Activated T-cell treated with anti-CD3 and anti-CD28 coated beads for 4 hours (primary cell): ENCODE measurements around the gene PIP5K1C.
"Not testable (repeated sequence)": the region's sequence is repeated elsewhere in the genome, so short reads cannot be mapped to it uniquely, and the experiment has no call there.

ENCODE experiments used
- DNase-seq: peaks from one replicate; pipeline ENCODE4 v3.0.0-alpha.2; 2020

Gene PIP5K1C

DNA sequence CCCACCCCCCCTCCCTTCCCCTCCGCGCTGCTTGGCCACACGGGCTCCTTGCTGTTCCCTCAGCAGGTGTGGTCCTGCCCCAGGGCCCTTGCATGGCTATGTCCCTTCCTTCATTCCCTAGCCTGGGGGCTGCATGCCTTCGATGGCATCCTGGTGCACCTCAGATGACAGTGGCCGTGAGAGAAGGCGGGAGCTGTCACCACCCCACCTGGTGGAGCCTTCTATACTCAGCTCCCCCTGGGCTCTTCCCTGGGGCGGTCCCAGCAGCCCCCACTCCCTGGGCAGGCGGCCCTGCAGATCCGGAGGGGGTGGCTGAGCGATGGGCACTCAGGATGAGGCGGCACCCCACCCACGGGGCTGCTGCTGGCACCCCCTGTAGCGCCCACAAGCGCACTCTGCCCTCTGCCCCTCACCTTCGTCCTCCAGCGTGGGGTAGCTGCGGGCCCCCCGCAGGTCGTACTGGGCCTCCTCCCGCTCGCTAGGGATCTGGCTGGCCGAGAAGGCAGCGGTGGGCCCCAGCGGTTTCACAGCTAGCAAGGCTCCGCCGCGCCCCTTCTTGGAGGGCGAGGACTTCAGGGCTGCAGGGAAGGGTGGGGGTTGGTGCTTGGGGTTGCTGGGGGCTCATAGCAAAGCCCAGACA is 56.5 kb downstream of the PIP5K1C start:
- no peak for DNase-seq

- DNase-seq = peak; percentile 16
Measured at GRCh38 chr19:3642987-3643673, 57.1 kb downstream of the PIP5K1C start.

DNA sequence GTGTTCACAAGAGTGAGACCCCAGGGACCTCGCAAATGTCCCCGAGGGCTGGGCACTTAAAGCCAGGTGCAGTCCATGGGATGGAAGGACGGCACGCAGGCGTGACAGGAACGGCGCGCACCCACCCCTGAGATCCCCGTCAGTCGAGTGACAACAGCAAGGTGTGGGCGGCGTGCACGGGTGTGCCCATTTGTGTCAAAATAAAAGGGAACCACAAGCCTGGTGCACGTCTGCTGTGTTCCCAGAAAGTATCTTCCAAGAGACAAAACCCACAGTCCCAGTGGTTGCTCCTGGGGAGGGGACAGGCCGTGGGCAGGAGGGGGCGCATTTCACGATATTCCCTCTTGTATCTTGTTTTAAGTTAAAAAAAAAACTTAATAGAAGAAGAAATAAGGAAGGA is 58.0 kb downstream of the PIP5K1C start:
- no peak for DNase-seq

GRCh38 chr19:3641515-3642269 is 58.6 kb downstream of the PIP5K1C start:
- DNase-seq = no peak

DNA sequence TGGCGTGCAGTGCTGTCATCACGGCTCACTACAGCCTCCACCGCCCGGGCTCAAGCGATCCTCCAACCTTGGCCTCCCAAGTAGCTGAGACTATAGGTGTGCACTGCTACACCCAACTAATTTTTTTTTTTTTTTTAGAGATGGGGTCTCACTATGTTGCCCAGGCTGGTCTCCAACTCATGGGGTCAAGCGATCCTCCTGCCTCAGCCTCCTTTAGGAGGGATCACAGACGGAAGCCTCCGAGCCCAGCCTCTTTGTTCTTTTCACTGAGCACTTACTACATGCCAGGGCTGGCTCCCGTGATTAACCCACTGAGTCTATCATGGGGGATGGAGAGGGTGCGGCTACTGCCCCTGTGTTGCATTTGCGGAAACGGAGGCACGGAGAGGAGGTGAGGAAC is 60.8 kb downstream of the PIP5K1C start:
- DNase-seq = no peak

DNA sequence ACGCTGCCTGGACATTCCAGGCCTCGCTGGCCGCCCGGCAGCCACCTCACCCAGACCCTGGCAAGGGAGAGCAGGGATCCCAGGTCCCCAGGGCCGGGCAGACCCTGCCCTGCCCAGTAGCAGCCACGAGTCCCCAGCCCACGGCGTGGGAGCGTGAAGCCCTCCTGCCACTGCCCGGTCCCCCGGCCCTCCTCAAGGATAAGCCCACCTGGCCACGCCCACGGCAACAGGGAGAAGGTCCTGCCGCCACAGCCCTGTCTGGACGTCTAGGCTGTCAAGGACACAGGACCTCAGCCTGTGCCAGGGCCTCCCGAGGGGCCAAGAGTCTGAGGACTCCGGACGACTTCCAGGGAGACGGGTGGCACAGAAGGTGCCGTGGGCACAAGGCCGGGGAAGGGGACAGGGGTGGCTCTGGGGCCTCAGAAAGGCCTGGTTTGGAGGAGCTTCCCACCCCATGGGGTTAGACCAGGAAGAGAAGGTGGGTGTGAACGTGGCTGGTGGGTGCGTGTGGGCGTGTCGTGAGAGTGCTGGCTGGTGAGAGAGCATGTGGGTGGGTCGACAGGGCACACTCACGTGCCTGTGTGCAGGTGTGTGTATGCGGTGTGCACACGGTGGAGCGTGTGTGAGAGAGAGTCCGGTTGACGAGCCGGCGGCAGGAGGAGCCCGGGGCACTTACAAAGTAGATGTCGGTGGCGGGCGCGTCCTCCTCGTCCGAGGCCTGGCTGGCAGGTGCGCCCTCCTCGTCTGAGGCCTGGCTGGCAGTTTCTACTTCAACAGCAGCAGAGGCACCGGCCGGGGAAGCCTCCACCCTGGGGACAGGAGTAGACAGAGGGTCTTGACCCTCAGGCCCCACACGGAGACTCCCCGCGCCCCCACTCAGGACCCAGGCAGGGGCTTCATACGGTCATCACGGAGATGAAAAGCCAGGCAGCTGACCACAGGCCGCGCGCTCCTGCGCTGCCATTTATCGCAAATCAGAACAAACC is 61.8 kb downstream of the PIP5K1C start:
- no peak for DNase-seq

DNA sequence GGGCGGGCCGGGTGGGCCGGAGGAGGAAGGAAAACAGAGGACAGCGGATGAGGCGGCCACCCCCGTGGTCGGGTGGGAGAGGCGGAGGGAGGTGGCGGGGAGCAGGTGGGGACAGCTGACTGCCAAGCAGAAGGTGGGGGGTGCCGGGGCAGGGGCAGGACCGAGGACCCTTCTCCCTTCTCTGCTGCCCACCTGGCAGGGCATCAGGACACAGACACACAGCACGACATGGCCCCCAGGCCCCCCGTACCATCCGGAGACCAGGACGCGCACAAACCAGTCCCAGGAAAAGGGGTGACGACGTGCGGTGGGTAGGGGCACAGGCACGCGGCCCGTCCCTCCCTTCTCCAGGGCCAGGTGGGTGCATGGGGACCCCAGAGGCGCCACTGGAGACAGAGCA is 62.6 kb downstream of the PIP5K1C start:
- DNase-seq = no peak

- no peak for DNase-seq
Measured at GRCh38 chr19:3636962-3637361, 63.3 kb downstream of the PIP5K1C start.

DNA sequence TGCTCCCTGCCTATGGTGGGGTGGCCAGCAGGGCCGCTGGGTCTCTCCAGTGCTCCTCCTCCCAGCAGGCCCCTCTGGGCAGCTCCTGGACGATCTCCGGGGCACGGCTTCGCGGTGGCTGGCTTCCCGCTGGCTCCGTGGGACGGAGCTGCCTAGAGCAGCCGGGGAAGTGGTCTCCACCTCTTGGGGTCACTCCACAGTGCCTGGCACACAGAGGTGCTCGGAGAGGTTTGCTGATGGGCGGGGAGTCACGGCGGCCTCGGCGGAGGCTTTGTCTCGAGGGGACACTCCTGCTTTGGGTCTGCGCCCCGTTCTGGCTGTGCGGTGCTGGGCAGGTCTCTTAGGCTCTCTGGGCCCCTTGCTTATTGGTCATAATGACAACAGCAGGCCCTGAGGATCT is 63.8 kb downstream of the PIP5K1C start:
- DNase-seq = no peak

GRCh38 chr19:3634496-3635045 is 65.7 kb downstream of the PIP5K1C start:
- no peak for DNase-seq

DNA sequence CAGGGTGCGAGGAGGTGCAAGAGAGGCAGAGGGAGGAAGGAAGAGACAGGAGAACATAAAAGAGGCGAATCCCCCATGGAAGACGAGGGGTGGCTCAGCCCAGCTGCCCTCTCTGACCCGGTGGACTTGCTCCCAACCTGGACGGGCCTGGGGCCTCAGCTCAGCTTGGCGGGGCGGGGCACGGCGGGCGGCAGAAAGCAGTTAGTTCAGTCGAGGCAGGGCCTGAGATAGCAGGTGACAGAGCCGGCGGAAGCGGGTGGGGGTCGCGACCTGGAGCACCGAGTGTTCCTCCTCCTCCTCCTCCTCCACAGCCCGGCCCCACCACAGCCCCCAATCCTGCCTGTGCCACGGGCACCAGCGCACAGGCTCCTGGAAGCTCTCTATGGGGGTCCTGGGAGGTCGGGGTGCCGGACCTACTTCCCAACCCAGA is 66.7 kb downstream of the PIP5K1C start:
- DNase-seq = no peak

- no peak for DNase-seq
Measured at GRCh38 chr19:3632739-3633558, 67.3 kb downstream of the PIP5K1C start.

DNA sequence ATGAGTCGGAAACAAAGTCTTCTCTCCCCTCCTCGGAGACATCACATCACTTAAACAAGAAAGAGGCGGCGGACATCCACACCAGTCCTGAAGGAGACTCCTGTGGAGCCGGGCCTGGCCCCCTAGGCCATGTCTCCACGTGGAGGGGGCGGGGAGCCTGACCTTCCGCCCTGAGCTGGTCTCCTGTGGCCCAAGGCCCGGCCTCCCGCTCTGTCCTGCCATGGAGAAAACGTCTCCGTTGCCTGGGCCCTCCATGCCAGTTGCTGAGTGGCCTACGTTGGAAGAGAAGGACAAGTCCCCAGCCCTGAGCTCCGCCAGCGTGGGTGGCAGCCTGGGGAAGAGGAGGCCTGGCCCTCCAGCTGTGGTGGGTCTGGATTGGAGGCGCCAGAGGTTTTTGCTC is 68.2 kb downstream of the PIP5K1C start:
- no peak for DNase-seq

DNA sequence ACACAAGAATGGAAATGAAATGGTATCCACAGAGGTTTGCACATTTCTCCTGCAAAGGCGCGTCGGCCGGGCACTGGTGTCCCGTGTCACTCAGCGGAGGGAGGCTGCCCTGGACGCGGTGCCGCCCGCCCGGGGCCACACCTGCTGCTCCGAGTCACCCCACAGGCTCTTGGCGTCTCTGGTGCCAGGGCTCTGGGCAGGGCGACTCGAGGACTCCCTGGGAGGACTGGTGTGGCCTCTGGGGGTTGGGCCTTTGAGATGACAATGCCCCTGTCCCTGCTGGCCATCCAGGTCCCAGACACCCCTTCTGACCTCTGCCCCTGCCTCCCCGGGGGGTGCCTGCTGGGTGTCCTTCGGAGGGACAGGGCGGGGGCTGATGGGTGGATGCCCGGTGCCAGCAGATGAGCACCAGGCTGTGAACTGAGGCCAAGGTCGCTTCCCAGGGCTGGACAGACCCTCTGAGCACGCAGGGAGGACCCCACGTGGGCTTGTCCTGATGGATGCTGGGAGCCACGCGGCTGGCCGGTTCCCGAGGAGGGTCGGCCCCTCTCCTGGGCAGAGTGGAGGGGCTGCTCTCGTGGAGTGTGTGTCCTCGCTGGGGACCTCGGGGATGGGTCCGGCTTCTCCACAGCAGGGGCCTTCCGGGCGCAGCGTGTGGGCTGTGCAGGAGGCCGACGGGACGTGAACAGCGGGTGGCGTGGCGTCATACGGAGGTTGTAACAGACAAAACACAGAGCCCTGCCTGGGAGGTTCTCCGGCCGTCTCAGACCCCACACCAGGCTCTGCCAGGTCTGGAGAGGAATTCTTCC is 69.0 kb downstream of the PIP5K1C start:
- DNase-seq = no peak

GRCh38 chr19:3628766-3629165 is 71.5 kb downstream of the PIP5K1C start:
- DNase-seq = not testable (repeated sequence)

DNA sequence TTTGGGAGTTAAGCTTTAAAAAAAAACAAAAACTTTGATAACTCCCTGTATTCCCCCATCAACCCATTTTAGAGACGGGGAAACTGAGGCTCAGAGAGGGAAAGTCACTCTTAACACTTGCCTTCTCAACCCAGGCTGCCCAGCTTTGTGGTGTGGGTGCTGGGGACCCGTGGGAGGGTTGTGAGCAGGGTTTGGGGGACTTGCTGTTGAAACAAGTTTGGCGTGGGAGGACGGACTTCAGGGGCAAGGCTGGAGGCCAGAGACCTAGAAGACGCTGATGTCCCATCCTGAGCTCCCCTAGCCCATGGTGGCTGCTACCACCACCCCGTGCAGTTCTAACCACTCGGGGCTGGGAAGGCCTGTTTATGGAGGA is 72.9 kb downstream of the PIP5K1C start:
- DNase-seq = no peak

GRCh38 chr19:3626473-3627350 is 73.6 kb downstream of the PIP5K1C start, which contains the start of gene CACTIN:
CACTIN (minus strand) TSS chr19:3626790; CDS start chr19:3626762, 28 bp downstream.
- peak; percentile 99 for DNase-seq

DNA sequence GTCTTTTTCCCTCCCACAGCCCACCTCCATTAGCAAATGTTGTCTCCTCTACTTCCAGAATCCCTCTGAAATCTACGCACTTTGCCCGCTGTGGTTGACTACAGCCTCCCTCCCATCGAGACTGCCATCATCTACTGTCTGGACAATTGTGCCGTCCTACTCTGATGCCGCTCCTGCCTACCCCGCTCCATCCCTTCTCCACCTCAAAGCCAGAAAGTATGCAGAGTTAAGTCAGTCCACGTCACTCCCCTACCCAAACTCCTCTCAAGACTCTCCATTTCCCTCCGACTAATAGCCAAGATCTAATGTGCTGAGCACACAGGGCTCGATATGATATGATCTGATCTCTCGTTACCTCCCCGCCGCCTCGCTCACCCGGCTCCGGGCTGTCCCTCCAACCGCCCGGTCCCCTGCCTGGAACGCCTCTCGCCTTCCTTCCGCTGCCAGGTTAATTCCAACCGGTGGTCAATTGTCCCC is 74.2 kb downstream of the PIP5K1C start:
- no peak for DNase-seq

- no peak for DNase-seq
Measured at GRCh38 chr19:3623716-3624115, 76.6 kb downstream of the PIP5K1C start.
